Sigmoid colon (tissue), 7 donors: ENCODE data around the gene TSPAN9. TPM values are rescaled to one million over a fixed set of nuclear protein-coding genes. Genes with fewer than 3 reads are reported as not detected.

Experiments
- DNase-seq: peaks from one replicate; pipeline ENCODE4 v3.0.0-alpha.2; 2019
- H3K27ac ChIP-seq, 4 donors: fragments of 200-600 bp; sonication (generic); one replicate each; pipeline ENCODE4 v1.5.1; 2016 to 2019; ENCODE audit warnings: mild to moderate bottlenecking in 1 of 4
- H3K27me3 ChIP-seq, 3 donors: fragments of 200-600 bp; sonication (generic); one replicate each; pipeline ENCODE4 v1.5.1; 2019; ENCODE audit warnings: mild to moderate bottlenecking in 1 of 3
- H3K36me3 ChIP-seq, 4 donors: fragments of 200-600 bp; sonication (generic); one replicate each; pipeline ENCODE4 v1.5.1; 2016 to 2019
- H3K4me1 ChIP-seq, 4 donors: fragments of 200-600 bp; sonication (generic); one replicate each; pipeline ENCODE4 v1.5.1; 2017 to 2019
- H3K4me3 ChIP-seq, 4 donors: fragments of 200-600 bp; sonication (generic); one replicate each; pipeline ENCODE4 v1.5.1; 2017 to 2019; ENCODE audit warnings: mild to moderate bottlenecking in 2 of 4, moderate library complexity in 1 of 4
- H3K9me3 ChIP-seq, 4 donors: fragments of 200-600 bp in 3 of 4; sonication (generic) in 3 of 4; one replicate each; pipeline versions ENCODE4 v1.5.1 to v1.6.1; 2013 to 2019
- EP300 ChIP-seq, 4 donors: sonication (generic); formaldehyde crosslinking; IDR thresholded peaks; one replicate each; pipeline ENCODE4 v1.6.1; 2017; ENCODE audit warnings: antibody characterized with exemption in 4 of 4
- POLR2A ChIP-seq, 2 donors: fragments of 450-650 bp; IDR thresholded peaks; one replicate each; pipeline ENCODE4 v1.6.1; 2016; ENCODE audit warnings: antibody characterized with exemption in 2 of 2, mild to moderate bottlenecking in 2 of 2, moderate library complexity in 2 of 2
- POLR2AphosphoS5 ChIP-seq, 4 donors: sonication (generic); formaldehyde crosslinking; IDR thresholded peaks; one replicate each; pipeline ENCODE4 v1.6.1; 2017; ENCODE audit warnings: antibody characterized with exemption in 4 of 4
- WGBS, 2 donors: extraction: QIAGEN DNeasy Blood & Tissue Kit; methylation state at CpG; one replicate each; pipeline ENCODE4 v1.1.7; 2013; 5-methylcytosine and 5-hydroxymethylcytosine counted together
- intact Hi-C: fragments of 100-400 bp; cut with DNase I; formaldehyde crosslinking; loops from one replicate; pipeline ENCODE4 v1.15.1; 2023
- polyA plus RNA-seq, 3 donors: library from polyadenylated mRNA; stranded (reverse); fragments of 200-250 nt; gene quantifications; one replicate each; pipeline ENCODE4 v1.2.3, GENCODE V29; 2013
- total RNA-seq, 4 donors: library from RNA; depleted of rRNA; stranded (reverse); fragments of >200 nt; gene quantifications; one replicate each; pipeline ENCODE4 v1.1.0, GENCODE V29; 2016
- TF ChIP-seq, protein P1 (sequence below), 4 experiments: fragments of 450-650 bp in 3 of 4; fragments of 200-600 bp in 1 of 4; IDR thresholded peaks; one replicate each; pipeline ENCODE4 v1.5.1; 2016 to 2019; ENCODE audit warnings: antibody characterized with exemption in 4 of 4, mild to moderate bottlenecking in 3 of 4, moderate library complexity in 2 of 4
- donor health status: healthy with polysubstance abuse.
- donor health status: Bipolar disorder and iron deficiency.
- donor health status: healthy.

TSPAN9 gene
- total and polyA plus RNA-seq, 7 donors = 0.92 to 28.0 (median 18.2) TPM

- Histone ChIP-seq H3K4me3 (no peak overlapping the region), H3K9me3 (no peaks in the 10 kb centered on the region), H3K27ac (no peak overlapping the region), H3K36me3 (no peaks in the 10 kb centered on the region), H3K27me3 (no peaks in the 10 kb centered on the region), H3K4me1 (peaks cover 0 to 32% (median 17%) of the 10 kb centered on the region in 4 donors)
- no peak for TF ChIP-seq EP300 (IDR thresholded peaks at IDR 0.05)
- no peak for TF ChIP-seq POLR2AphosphoS5 (IDR thresholded peaks at IDR 0.05)
- no peak for TF ChIP-seq POLR2A (IDR thresholded peaks at IDR 0.05)
- TF ChIP-seq, protein P1, sequence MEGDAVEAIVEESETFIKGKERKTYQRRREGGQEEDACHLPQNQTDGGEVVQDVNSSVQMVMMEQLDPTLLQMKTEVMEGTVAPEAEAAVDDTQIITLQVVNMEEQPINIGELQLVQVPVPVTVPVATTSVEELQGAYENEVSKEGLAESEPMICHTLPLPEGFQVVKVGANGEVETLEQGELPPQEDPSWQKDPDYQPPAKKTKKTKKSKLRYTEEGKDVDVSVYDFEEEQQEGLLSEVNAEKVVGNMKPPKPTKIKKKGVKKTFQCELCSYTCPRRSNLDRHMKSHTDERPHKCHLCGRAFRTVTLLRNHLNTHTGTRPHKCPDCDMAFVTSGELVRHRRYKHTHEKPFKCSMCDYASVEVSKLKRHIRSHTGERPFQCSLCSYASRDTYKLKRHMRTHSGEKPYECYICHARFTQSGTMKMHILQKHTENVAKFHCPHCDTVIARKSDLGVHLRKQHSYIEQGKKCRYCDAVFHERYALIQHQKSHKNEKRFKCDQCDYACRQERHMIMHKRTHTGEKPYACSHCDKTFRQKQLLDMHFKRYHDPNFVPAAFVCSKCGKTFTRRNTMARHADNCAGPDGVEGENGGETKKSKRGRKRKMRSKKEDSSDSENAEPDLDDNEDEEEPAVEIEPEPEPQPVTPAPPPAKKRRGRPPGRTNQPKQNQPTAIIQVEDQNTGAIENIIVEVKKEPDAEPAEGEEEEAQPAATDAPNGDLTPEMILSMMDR (IDR thresholded peaks at IDR 0.05) = no peak
- WGBS, 2 donors = 91% methylated on average over 22 of the region's 22 CpGs
- no peak for DNase-seq
- intact Hi-C loops = no loop called here
Observed at GRCh38 chr12:3145546-3146310, 68.5 kb downstream of the TSPAN9 start.

DNA sequence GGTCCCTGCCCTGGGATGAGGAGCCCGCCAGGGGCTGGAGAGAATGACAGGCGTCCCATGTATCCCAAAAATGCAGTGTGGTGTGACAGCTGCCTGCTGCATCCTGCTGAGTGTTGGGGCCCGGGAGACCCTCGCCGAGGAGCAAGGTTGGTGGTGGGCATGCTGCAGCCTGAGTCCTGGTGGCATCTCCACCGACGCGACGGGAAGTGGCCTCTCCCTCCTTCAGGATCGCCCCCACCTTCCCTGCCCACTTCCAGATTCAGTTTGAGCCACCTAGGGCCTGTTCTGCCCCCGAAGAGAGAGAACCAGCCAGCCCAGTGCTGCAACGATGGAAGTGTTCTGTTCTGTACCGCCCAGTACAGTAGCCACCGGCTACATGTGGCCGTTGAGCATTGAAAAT is 70.1 kb downstream of the TSPAN9 start:
- intact Hi-C loops = no loop called here
- DNase-seq = no peak
- no peak overlapping the region for H3K27ac ChIP-seq
- peaks cover 0 to 45% (median 30%) of the 10 kb centered on the region in 4 donors for H3K4me1 ChIP-seq
- H3K4me3 ChIP-seq = no peak overlapping the region
- TF ChIP-seq EP300 (IDR thresholded peaks at IDR 0.05) (no peak), POLR2A (IDR thresholded peaks at IDR 0.05) (no peak), POLR2AphosphoS5 (IDR thresholded peaks at IDR 0.05) (no peak)
- TF ChIP-seq, protein P1 (IDR thresholded peaks at IDR 0.05) = no peak
- no peaks in the 10 kb centered on the region for H3K27me3 ChIP-seq
- H3K9me3 ChIP-seq = no peaks in the 10 kb centered on the region
- H3K36me3 ChIP-seq = no peaks in the 10 kb centered on the region
- 92% methylated on average over 15 of the region's 15 CpGs for WGBS, 2 donors

GRCh38 chr12:3148366-3149000 is 71.3 kb downstream of the TSPAN9 start:
- Histone ChIP-seq H3K9me3 (no peaks in the 10 kb centered on the region), H3K36me3 (no peaks in the 10 kb centered on the region), H3K27ac (peak overlapping the region in 1 of 4 donors; percentile 10), H3K4me1 (peaks cover 0 to 45% (median 30%) of the 10 kb centered on the region in 4 donors), H3K4me3 (no peak overlapping the region), H3K27me3 (no peaks in the 10 kb centered on the region)
- DNase-seq = no peak
- no peak for TF ChIP-seq EP300 (IDR thresholded peaks at IDR 0.05)
- TF ChIP-seq POLR2A (IDR thresholded peaks at IDR 0.05) = no peak
- TF ChIP-seq, protein P1 (IDR thresholded peaks at IDR 0.05) = no peak
- TF ChIP-seq POLR2AphosphoS5 (IDR thresholded peaks at IDR 0.05) = no peak
- 77 to 83% methylated on average over 16 of the region's 16 CpGs for WGBS, 2 donors
- intact Hi-C loops = no loop called here

GRCh38 chr12:3149515-3150307 is 72.5 kb downstream of the TSPAN9 start:
- H3K9me3 ChIP-seq = no peaks in the 10 kb centered on the region
- DNase-seq = no peak
- H3K4me1 ChIP-seq = peaks cover 0 to 41% (median 30%) of the 10 kb centered on the region in 4 donors
- no peaks in the 10 kb centered on the region for H3K36me3 ChIP-seq
- intact Hi-C loops = no loop called here
- H3K27me3 ChIP-seq = no peaks in the 10 kb centered on the region
- TF ChIP-seq EP300 (IDR thresholded peaks at IDR 0.05) = no peak
- TF ChIP-seq, protein P1 (IDR thresholded peaks at IDR 0.05) = no peak
- TF ChIP-seq POLR2AphosphoS5 (IDR thresholded peaks at IDR 0.05) = no peak
- no peak for TF ChIP-seq POLR2A (IDR thresholded peaks at IDR 0.05)
- H3K27ac ChIP-seq = no peak overlapping the region
- 86 to 91% methylated on average over 10 of the region's 10 CpGs for WGBS, 2 donors
- H3K4me3 ChIP-seq = no peak overlapping the region
